Naive thymus-derived CD4-positive, alpha-beta T cell (primary cell): Measurements from ENCODE around the gene SPTLC1. TPM values are rescaled to one million over a fixed set of nuclear protein-coding genes. Genes with fewer than 3 reads are reported as not detected.

ENCODE experiments used
- ATAC-seq: fragments of 150-1000 bp; cut with Tn5 transposase; 2 replicates; pipeline ENCODE4 v1.10.0; 2021; ENCODE audit warnings: mild to moderate bottlenecking, moderate library complexity
- CTCF ChIA-PET: fragments of 350-600 bp; sonication (Branson Sonifier 250); formaldehyde crosslinking; loops from one replicate; lab custom pipeline; 2021; ENCODE audit warnings: antibody characterized with exemption; lab: Charles Lee
- POLR2A ChIA-PET: fragments of 350-600 bp; sonication (Branson Sonifier 250); formaldehyde crosslinking; loops from one replicate; lab custom pipeline; 2021; ENCODE audit warnings: antibody characterized with exemption, inconsistent platforms; lab: Charles Lee
- DNase-seq, 9 donors: peaks; one replicate each; pipeline versions ENCODE4 v3.0.0 to v3.0.0-alpha.2; 2020 to 2022; ENCODE audit warnings: mixed read lengths in 1 of 9
- H3K27ac ChIP-seq: one replicate; pipeline ENCODE4 v1.7.0; 2013; ENCODE audit warnings: mild to moderate bottlenecking, low read depth, low read length, moderate library complexity
- H3K27me3 ChIP-seq, 2 donors: one replicate each; pipeline ENCODE4 v1.7.0; 2013; ENCODE audit warnings: low read length in 2 of 2, mild to moderate bottlenecking in 2 of 2, moderate library complexity in 2 of 2; ENCODE audit not compliant: control insufficient read depth in 2 of 2, insufficient read depth in 2 of 2
- H3K36me3 ChIP-seq, 3 experiments: 1 replicate in 2 of 3; 2 replicates in 1 of 3; pipeline ENCODE4 v1.7.0; 2013; ENCODE audit warnings: low read length in 3 of 3, mild to moderate bottlenecking in 3 of 3, moderate library complexity in 1 of 3; ENCODE audit not compliant: insufficient read depth in 3 of 3, control insufficient read depth in 2 of 3
- H3K4me1 ChIP-seq, 2 donors: one replicate each; pipeline ENCODE4 v1.7.0; 2013; ENCODE audit warnings: low read length in 2 of 2, mild to moderate bottlenecking in 2 of 2, moderate library complexity in 1 of 2; ENCODE audit not compliant: control insufficient read depth in 2 of 2, insufficient read depth in 2 of 2
- H3K4me3 ChIP-seq: 2 replicates; pipeline ENCODE4 v1.7.0; 2013; ENCODE audit warnings: mild to moderate bottlenecking, low read length
- H3K9me3 ChIP-seq, 3 experiments: 1 replicate in 2 of 3; 2 replicates in 1 of 3; pipeline ENCODE4 v1.7.0; 2013; ENCODE audit warnings: low read length in 3 of 3; ENCODE audit not compliant: control insufficient read depth in 2 of 3
- H3K27ac Mint-ChIP-seq, 9 donors: one replicate each; pipeline ENCODE4 v1.8.0; 2020 to 2022; ENCODE audit warnings: mixed read lengths in 9 of 9, mild to moderate bottlenecking in 8 of 9, moderate library complexity in 5 of 9, inconsistent platforms in 2 of 9
- H3K27me3 Mint-ChIP-seq, 5 donors: one replicate each; pipeline ENCODE4 v1.8.0; 2021 to 2022; ENCODE audit warnings: mixed read lengths in 5 of 5, mild to moderate bottlenecking in 1 of 5
- H3K36me3 Mint-ChIP-seq, 5 donors: one replicate each; pipeline ENCODE4 v1.8.0; 2020 to 2022; ENCODE audit warnings: mixed read lengths in 5 of 5, mild to moderate bottlenecking in 3 of 5, inconsistent platforms in 1 of 5
- H3K4me1 Mint-ChIP-seq, 7 donors: one replicate each; pipeline ENCODE4 v1.8.0; 2020 to 2022; ENCODE audit warnings: mixed read lengths in 7 of 7, mild to moderate bottlenecking in 3 of 7, inconsistent platforms in 1 of 7
- H3K4me3 Mint-ChIP-seq, 10 donors: one replicate each; pipeline ENCODE4 v1.8.0; 2020 to 2022; ENCODE audit warnings: mild to moderate bottlenecking in 10 of 10, mixed read lengths in 10 of 10, moderate library complexity in 6 of 10, inconsistent platforms in 2 of 10
- H3K9me3 Mint-ChIP-seq, 11 donors: one replicate each; pipeline ENCODE4 v1.8.0; 2020 to 2022; ENCODE audit warnings: mixed read lengths in 11 of 11, mild to moderate bottlenecking in 4 of 11, inconsistent platforms in 1 of 11, moderate library complexity in 1 of 11
- intact Hi-C, 2 donors: fragments of 100-400 bp; cut with micrococcal nuclease; formaldehyde crosslinking; loops; one replicate each; pipeline ENCODE4 v1.15.1; 2023
- polyA plus RNA-seq, 2 donors: library from polyadenylated mRNA; unstranded; fragments of 300-500 nt; fragmentation: Illumina TruSeq; gene quantifications; one replicate each; pipeline ENCODE4 v1.2.3, GENCODE V29; 2021
- total RNA-seq, 6 experiments: library from RNA in 5 of 6; stranded (reverse) in 5 of 6; gene quantifications; 1 replicate in 5 of 6; 2 replicates in 1 of 6; pipeline ENCODE4 v1.2.3 and lab custom pipeline; 2021 to 2026

The SPTLC1 gene
- total and polyA plus RNA-seq, 7 experiments from 2014 or later, result 45.6 to 64.0 (median 50.6) TPM

DNA sequence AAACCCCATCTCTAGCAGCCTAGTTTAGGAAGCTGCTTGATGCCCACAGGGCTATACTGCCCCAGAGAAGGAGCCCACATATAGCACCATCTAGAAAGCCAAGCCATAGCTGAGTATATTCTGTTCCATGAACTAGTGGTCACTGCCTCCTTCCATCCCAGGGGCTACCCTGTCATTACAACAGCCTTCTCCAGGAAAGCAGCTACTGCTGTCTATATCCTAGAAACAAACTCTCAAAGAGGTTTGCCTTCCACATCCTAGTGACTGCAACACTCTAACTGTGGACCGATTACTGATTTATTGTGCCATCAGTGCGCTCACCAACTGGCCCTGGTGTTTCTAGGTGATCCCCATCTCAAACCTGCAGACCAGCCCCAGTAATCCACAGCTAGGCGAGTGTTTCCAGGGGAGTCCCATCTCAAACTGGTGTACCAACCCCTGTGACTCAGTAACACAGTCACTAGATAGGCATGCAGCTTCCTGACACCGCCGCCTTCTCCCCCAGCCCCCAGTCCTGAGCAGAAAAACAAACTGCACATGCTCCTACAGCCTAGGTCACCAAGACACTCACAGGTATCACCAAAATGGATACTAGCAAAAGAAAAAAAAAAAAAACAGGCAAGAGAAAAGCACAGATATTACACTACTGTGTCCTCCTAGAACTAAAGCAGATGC, 14.8 kb downstream of the SPTLC1 start:
- H3K27me3 ChIP-seq, result no peaks in the 10 kb centered on the region
- H3K36me3 Mint-ChIP-seq, result peaks cover 14 to 62% (median 40%) of the 10 kb centered on the region in 5 donors
- ChIA-PET POLR2A (no interaction called here), CTCF (no interaction called here)
- DNase-seq (no peak), ATAC-seq (no peak)
- no peaks in the 10 kb centered on the region for H3K27me3 Mint-ChIP-seq
- peaks cover 0 to 15% (median 0%) of the 10 kb centered on the region in 3 experiments for H3K36me3 ChIP-seq
- no peak overlapping the region for H3K27ac ChIP-seq
- peak overlapping the region in 1 of 9 donors; percentile 45 for H3K27ac Mint-ChIP-seq
- H3K9me3 ChIP-seq, result no peaks in the 10 kb centered on the region
- no peak overlapping the region for H3K4me3 Mint-ChIP-seq
- H3K4me1 ChIP-seq, result no peaks in the 10 kb centered on the region
- intact Hi-C loops, result no loop called here
- H3K4me3 ChIP-seq, result no peak overlapping the region
- H3K9me3 Mint-ChIP-seq, result peaks cover 0 to 6% (median 3%) of the 10 kb centered on the region in 11 donors
- peaks cover 9 to 50% (median 46%) of the 10 kb centered on the region in 7 donors for H3K4me1 Mint-ChIP-seq

DNA sequence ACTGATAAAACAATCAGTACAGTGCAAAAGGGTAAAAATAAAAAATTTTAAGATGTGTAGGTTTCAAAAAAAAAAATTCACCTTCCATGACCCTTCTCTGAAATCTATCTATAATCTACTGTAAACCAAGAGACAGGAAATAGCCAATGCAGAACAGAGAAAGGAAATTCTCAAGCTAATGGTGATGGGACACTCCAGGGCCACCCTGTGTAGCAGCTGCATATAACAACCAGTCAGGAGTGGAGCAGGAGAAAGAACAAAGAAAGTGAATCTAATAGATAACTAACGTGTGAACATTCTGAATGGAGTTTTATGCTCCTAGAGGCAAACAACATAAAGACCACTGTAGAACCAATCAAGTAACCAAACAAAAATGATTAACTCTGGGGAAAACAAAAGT, 16.6 kb downstream of the SPTLC1 start:
- intact Hi-C loops, result loop anchor here in 1 of 2 donors (10.0 kb wide), 1 partner anchor 144 kb away; the partner anchor contains the start of gene ROR2
- Mint-ChIP-seq H3K9me3 (peaks cover 0 to 6% (median 3%) of the 10 kb centered on the region in 11 donors), H3K36me3 (peaks cover 9 to 74% (median 47%) of the 10 kb centered on the region in 5 donors), H3K27me3 (no peaks in the 10 kb centered on the region), H3K4me1 (peaks cover 17 to 67% (median 63%) of the 10 kb centered on the region in 7 donors), H3K27ac (peak overlapping the region in 4 of 9 donors; percentile 26 to 82 (median 35)), H3K4me3 (peak overlapping the region in 8 of 10 donors; percentile 41 to 82 (median 50))
- Histone ChIP-seq H3K36me3 (peaks cover 0 to 7% (median 0%) of the 10 kb centered on the region in 3 experiments), H3K27me3 (no peaks in the 10 kb centered on the region), H3K9me3 (no peaks in the 10 kb centered on the region), H3K4me1 (no peaks in the 10 kb centered on the region), H3K4me3 (no peak overlapping the region), H3K27ac (no peak overlapping the region)
- CTCF ChIA-PET, result no interaction called here
- ATAC-seq (no peak), DNase-seq (no peak)
- POLR2A ChIA-PET, result interaction anchor here (1.1 kb wide), 1 partner anchor 16 kb away, joined by 3 read pairs; the partner anchor contains the start of gene SPTLC1

DNA sequence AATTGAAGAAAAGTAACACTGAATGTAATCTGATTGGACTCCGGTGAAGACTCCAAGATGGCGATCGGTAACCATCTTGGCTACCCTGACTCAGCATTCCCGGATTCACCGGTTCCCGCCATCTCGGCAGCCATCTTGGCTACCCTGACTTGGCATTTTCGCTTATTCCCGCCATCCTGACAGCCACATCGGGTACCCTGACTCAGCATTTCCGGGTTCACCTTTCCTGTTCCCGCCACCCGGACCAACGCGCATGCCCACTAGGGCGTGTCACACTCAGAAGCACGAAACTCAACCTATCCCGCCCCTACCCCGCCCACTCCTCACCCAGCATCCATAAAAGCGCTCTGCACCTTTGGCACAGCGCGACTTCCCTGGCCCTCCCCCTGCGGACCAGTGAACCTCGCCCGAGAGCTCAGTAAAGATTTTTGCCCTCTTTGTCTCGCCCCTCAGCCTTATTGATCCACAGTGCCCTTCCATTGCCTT, 17.2 kb downstream of the SPTLC1 start:
- Mint-ChIP-seq H3K27ac (peak overlapping the region in 6 of 9 donors; percentile 26 to 82 (median 44)), H3K9me3 (peaks cover 0 to 6% (median 3%) of the 10 kb centered on the region in 11 donors), H3K27me3 (no peaks in the 10 kb centered on the region), H3K36me3 (peaks cover 4 to 71% (median 44%) of the 10 kb centered on the region in 5 donors), H3K4me3 (peak overlapping the region; percentile 19 to 82 (median 50)), H3K4me1 (peaks cover 17 to 66% (median 64%) of the 10 kb centered on the region in 7 donors)
- ChIA-PET CTCF (no interaction called here), POLR2A (interaction anchor here (1.1 kb wide), 1 partner anchor 17 kb away, joined by 3 read pairs; the partner anchor contains the start of gene SPTLC1)
- Histone ChIP-seq H3K36me3 (peaks cover 0 to under 1% (median 0%) of the 10 kb centered on the region in 3 experiments), H3K9me3 (no peaks in the 10 kb centered on the region), H3K4me1 (no peaks in the 10 kb centered on the region), H3K4me3 (no peak overlapping the region), H3K27ac (no peak overlapping the region), H3K27me3 (no peaks in the 10 kb centered on the region)
- DNase-seq (peak in 8 of 9 donors; percentile 4 to 64 (median 24)), ATAC-seq (peak; percentile 52)
- intact Hi-C loops, result loop anchor here in 1 of 2 donors (10.0 kb wide), 1 partner anchor 143 kb away; the partner anchor contains the start of gene ROR2

DNA sequence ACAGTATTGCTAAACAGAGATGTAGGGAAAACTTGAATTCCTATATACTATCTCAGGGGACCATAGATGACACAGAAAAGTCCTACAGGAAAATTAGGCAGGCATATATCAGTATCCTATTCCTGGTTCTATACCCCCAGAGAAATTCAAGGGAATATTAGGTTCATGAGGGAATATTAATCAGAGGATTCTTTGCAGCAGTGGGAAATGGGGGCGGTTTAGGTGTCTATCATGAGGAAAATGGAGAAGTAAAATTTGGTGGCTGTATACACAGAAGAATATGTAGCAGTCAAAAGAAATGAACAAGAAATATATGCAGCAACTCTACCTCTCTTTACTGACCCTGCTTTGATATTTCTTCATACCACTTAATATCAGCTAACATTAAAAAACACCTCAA, 20.0 kb downstream of the SPTLC1 start:
- peak overlapping the region in 2 of 10 donors; percentile 7 to 75 for H3K4me3 Mint-ChIP-seq
- H3K4me1 Mint-ChIP-seq, result peaks cover 16 to 60% (median 57%) of the 10 kb centered on the region in 7 donors
- peaks cover 0 to 6% (median 0%) of the 10 kb centered on the region in 3 experiments for H3K36me3 ChIP-seq
- CTCF ChIA-PET, result interaction anchor here (0.6 kb wide), 1 partner anchor 20 kb away, joined by 8 read pairs; the partner anchor contains the start of gene SPTLC1
- ATAC-seq (no peak), DNase-seq (no peak)
- H3K27ac Mint-ChIP-seq, result peak overlapping the region in 7 of 9 donors; percentile 7 to 90 (median 38)
- no peaks in the 10 kb centered on the region for H3K27me3 ChIP-seq
- H3K27ac ChIP-seq, result no peak overlapping the region
- H3K9me3 ChIP-seq, result no peaks in the 10 kb centered on the region
- H3K4me1 ChIP-seq, result no peaks in the 10 kb centered on the region
- H3K27me3 Mint-ChIP-seq, result no peaks in the 10 kb centered on the region
- POLR2A ChIA-PET, result no interaction called here
- intact Hi-C loops, result loop anchor here in 1 of 2 donors (2.0 to 10.0 kb wide), 2 partner anchors 20 to 140 kb away; partner anchors contain the start of genes ROR2 and SPTLC1
- peaks cover 0 to 56% (median 26%) of the 10 kb centered on the region in 5 donors for H3K36me3 Mint-ChIP-seq
- H3K9me3 Mint-ChIP-seq, result peaks cover 0 to 6% (median 0%) of the 10 kb centered on the region in 11 donors
- H3K4me3 ChIP-seq, result no peak overlapping the region

DNA sequence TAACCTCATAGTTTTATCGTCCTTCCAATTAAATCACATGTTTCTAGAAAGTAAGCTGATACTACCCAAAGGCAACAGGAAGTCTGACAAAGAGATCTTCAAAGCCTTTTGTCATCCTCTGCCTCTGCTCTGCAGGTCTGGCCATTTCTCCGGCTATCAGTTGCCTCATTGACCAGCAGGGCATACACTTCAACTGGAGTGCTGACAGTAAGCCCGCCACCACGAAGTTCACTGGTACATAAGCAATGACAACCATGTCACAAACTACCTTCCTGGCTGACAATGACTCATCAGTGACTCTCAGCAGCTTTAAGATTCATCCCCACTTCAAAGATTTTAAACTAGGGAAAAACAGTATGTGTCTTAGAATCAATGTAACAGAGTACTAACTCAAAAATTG, 20.6 kb downstream of the SPTLC1 start:
- ATAC-seq (no peak), DNase-seq (peak in 1 of 9 donors; percentile 40)
- Histone ChIP-seq H3K4me3 (no peak overlapping the region), H3K4me1 (no peaks in the 10 kb centered on the region), H3K9me3 (no peaks in the 10 kb centered on the region), H3K36me3 (peaks cover 0 to 6% (median 0%) of the 10 kb centered on the region in 3 experiments), H3K27me3 (no peaks in the 10 kb centered on the region), H3K27ac (no peak overlapping the region)
- CTCF ChIA-PET, result no interaction called here
- POLR2A ChIA-PET, result no interaction called here
- Mint-ChIP-seq H3K9me3 (peaks cover 0 to 6% (median 0%) of the 10 kb centered on the region in 11 donors), H3K27ac (peak overlapping the region in 8 of 9 donors; percentile 3 to 90 (median 32)), H3K27me3 (no peaks in the 10 kb centered on the region), H3K36me3 (peaks cover 0 to 59% (median 30%) of the 10 kb centered on the region in 5 donors), H3K4me3 (peak overlapping the region in 3 of 10 donors; percentile 7 to 75 (median 45)), H3K4me1 (peaks cover 19 to 64% (median 57%) of the 10 kb centered on the region in 7 donors)
- intact Hi-C loops, result loop anchor here in 1 of 2 donors (2.0 to 10.0 kb wide), 2 partner anchors 20 to 140 kb away; partner anchors contain the start of genes ROR2 and SPTLC1

DNA sequence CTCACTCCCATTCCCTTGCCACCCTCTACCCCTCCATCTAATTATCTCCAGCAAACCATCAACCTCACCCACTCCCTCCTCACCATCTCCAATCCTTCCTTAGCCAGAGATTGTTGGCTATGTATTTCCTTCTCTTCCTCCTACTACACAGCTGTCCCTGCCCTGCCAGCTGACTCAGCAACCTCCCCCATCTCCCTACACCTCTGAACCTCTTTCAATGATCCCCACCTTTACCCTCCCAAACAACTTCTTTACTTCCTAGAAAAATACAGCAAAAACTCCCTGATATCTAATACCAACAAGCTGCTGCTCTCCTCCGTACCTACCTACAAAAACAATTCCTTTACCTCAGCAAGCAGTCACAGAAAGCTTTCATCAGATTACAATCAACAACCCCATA, 37.3 kb downstream of the SPTLC1 start:
- no peak overlapping the region for H3K4me3 Mint-ChIP-seq
- peaks cover 5 to 30% (median 25%) of the 10 kb centered on the region in 5 donors for H3K36me3 Mint-ChIP-seq
- CTCF ChIA-PET, result no interaction called here
- Histone ChIP-seq H3K4me1 (no peaks in the 10 kb centered on the region), H3K9me3 (no peaks in the 10 kb centered on the region), H3K36me3 (peaks cover 0 to 77% (median 7%) of the 10 kb centered on the region in 3 experiments), H3K27me3 (no peaks in the 10 kb centered on the region), H3K27ac (no peak overlapping the region), H3K4me3 (no peak overlapping the region)
- no peaks in the 10 kb centered on the region for H3K9me3 Mint-ChIP-seq
- intact Hi-C loops, result no loop called here
- H3K27ac Mint-ChIP-seq, result no peak overlapping the region
- POLR2A ChIA-PET, result no interaction called here
- DNase-seq (no peak), ATAC-seq (no peak)
- no peaks in the 10 kb centered on the region for H3K27me3 Mint-ChIP-seq
- H3K4me1 Mint-ChIP-seq, result peaks cover 0 to 4% (median 0%) of the 10 kb centered on the region in 7 donors
